HG03354 (cell line): Measurements from ENCODE around the gene DGKH.
A peak's percentile ranks its signal among the peaks of the same experiment; 100 is the strongest.

ENCODE experiments used
- ATAC-seq: cut with Tn5 transposase; IDR thresholded peaks from one replicate; pipeline ENCODE4 v1.9.1; 2021; ENCODE audit warnings: mild to moderate bottlenecking; ENCODE audit not compliant: unreplicated experiment, poor library complexity, severe bottlenecking

The DGKH gene

GRCh38 chr13:42266473-42266872 lies 218.0 kb downstream of the DGKH start:
- no peak for ATAC-seq

- no peak for ATAC-seq
Measured at GRCh38 chr13:42270160-42270856, 221.9 kb downstream of the DGKH start.

- ATAC-seq = no peak
Measured at GRCh38 chr13:42270857-42271215, 222.4 kb downstream of the DGKH start.

GRCh38 chr13:42271337-42272114 lies 223.1 kb downstream of the DGKH start:
- ATAC-seq = peak; percentile 85

- peak; percentile 29 for ATAC-seq
Measured at GRCh38 chr13:42272115-42272803, 223.8 kb downstream of the DGKH start, which contains the start of gene AKAP11. Gene AKAP11, plus strand, starts transcription at chr13:42272152. Its CDS starts 14,197 bp downstream, at chr13:42286349.

GRCh38 chr13:42272804-42273175 lies 224.3 kb downstream of the DGKH start:
- ATAC-seq = no peak

GRCh38 chr13:42274386-42275097 lies 226.1 kb downstream of the DGKH start:
- no peak for ATAC-seq

GRCh38 chr13:42275098-42275471 lies 226.6 kb downstream of the DGKH start:
- peak; percentile 44 for ATAC-seq

- no peak for ATAC-seq
Measured at GRCh38 chr13:42275506-42275905, 227.1 kb downstream of the DGKH start.

GRCh38 chr13:42276683-42277082 lies 228.2 kb downstream of the DGKH start:
- no peak for ATAC-seq

- no peak for ATAC-seq
Measured at GRCh38 chr13:42277618-42278276, 229.3 kb downstream of the DGKH start.

- ATAC-seq = no peak
Measured at GRCh38 chr13:42279080-42279479, 230.6 kb downstream of the DGKH start.

GRCh38 chr13:42279986-42280385 lies 231.5 kb downstream of the DGKH start:
- ATAC-seq = no peak

- ATAC-seq = no peak
Measured at GRCh38 chr13:42280537-42280936, 232.1 kb downstream of the DGKH start.

- ATAC-seq = no peak
Measured at GRCh38 chr13:42283574-42283973, 235.1 kb downstream of the DGKH start.

GRCh38 chr13:42284068-42284467 lies 235.6 kb downstream of the DGKH start:
- ATAC-seq = no peak
